Neural crest cell (in vitro differentiated cells): Measurements from ENCODE around the gene AK5. TPM values are rescaled to one million over a fixed set of nuclear protein-coding genes. Genes with fewer than 3 reads are reported as not detected.

Experiments used
- DNase-seq: peaks from one replicate; pipeline ENCODE4 v3.0.0; 2021; ENCODE audit warnings: low read depth, mixed read lengths, low spot score
- H3K27ac Mint-ChIP-seq: one replicate; pipeline ENCODE4 v1.8.0; 2021; ENCODE audit warnings: mild to moderate bottlenecking, mixed read lengths; ENCODE audit not compliant: unreplicated experiment
- H3K27me3 Mint-ChIP-seq: 2 replicates; pipeline ENCODE4 v1.8.0; 2021; ENCODE audit warnings: low read depth, mild to moderate bottlenecking, mixed read lengths
- H3K36me3 Mint-ChIP-seq: 2 replicates; pipeline ENCODE4 v1.8.0; 2021; ENCODE audit warnings: low read depth, mild to moderate bottlenecking, mixed read lengths
- H3K4me1 Mint-ChIP-seq: 2 replicates; pipeline ENCODE4 v1.8.0; 2021; ENCODE audit warnings: mixed read lengths
- H3K4me3 Mint-ChIP-seq: one replicate; pipeline ENCODE4 v1.8.0; 2021; ENCODE audit warnings: mild to moderate bottlenecking, mixed read lengths
- H3K9me3 Mint-ChIP-seq: 2 replicates; pipeline ENCODE4 v1.8.0; 2021; ENCODE audit warnings: mixed read lengths
- CTCF ChIP-seq: fragments of 200-600 bp; sonication (generic); conservative IDR thresholded peaks from 2 replicates; pipeline ENCODE4 v1.5.0; 2021; ENCODE audit warnings: antibody characterized with exemption, mild to moderate bottlenecking
- total RNA-seq: library from RNA; stranded (reverse); gene quantifications from 2 replicates; pipeline ENCODE4 v1.2.1, GENCODE V29; 2021

Gene AK5
- total RNA-seq, 1 donor from 2014 or later: 1.1 TPM

GRCh38 chr1:77475641-77476040, 193.8 kb downstream of the AK5 start:
- DNase-seq: no peak
- TF ChIP-seq CTCF: no peak
- H3K9me3 Mint-ChIP-seq: peaks cover 2% of the 10 kb centered on the region
- no peaks in the 10 kb centered on the region for H3K27me3 Mint-ChIP-seq
- H3K4me3 Mint-ChIP-seq: no peak overlapping the region
- no peak overlapping the region for H3K27ac Mint-ChIP-seq
- H3K4me1 Mint-ChIP-seq: no peaks in the 10 kb centered on the region
- no peaks in the 10 kb centered on the region for H3K36me3 Mint-ChIP-seq

GRCh38 chr1:77476475-77476874, 194.7 kb downstream of the AK5 start:
- Mint-ChIP-seq H3K4me1 (no peaks in the 10 kb centered on the region), H3K9me3 (peaks cover 2% of the 10 kb centered on the region), H3K27me3 (no peaks in the 10 kb centered on the region), H3K27ac (peak overlapping the region; percentile 3), H3K4me3 (no peak overlapping the region), H3K36me3 (no peaks in the 10 kb centered on the region)
- TF ChIP-seq CTCF: no peak
- no peak for DNase-seq

GRCh38 chr1:77484334-77484733, 202.5 kb downstream of the AK5 start:
- H3K4me1 Mint-ChIP-seq: no peaks in the 10 kb centered on the region
- no peak overlapping the region for H3K27ac Mint-ChIP-seq
- no peak for TF ChIP-seq CTCF
- DNase-seq: no peak
- no peaks in the 10 kb centered on the region for H3K9me3 Mint-ChIP-seq
- H3K4me3 Mint-ChIP-seq: no peak overlapping the region
- no peaks in the 10 kb centered on the region for H3K36me3 Mint-ChIP-seq
- no peaks in the 10 kb centered on the region for H3K27me3 Mint-ChIP-seq

GRCh38 chr1:77484926-77485325, 203.1 kb downstream of the AK5 start:
- Mint-ChIP-seq H3K27me3 (no peaks in the 10 kb centered on the region), H3K9me3 (no peaks in the 10 kb centered on the region), H3K36me3 (no peaks in the 10 kb centered on the region), H3K4me1 (peaks cover 4% of the 10 kb centered on the region), H3K27ac (no peak overlapping the region), H3K4me3 (no peak overlapping the region)
- TF ChIP-seq CTCF: no peak
- no peak for DNase-seq

GRCh38 chr1:77487631-77488030, 205.8 kb downstream of the AK5 start:
- no peak overlapping the region for H3K27ac Mint-ChIP-seq

More at GRCh38 chr1:77487631-77488030, 205.8 kb downstream of the AK5 start:
- Mint-ChIP-seq H3K36me3 (no peaks in the 10 kb centered on the region), H3K4me3 (no peak overlapping the region), H3K27me3 (no peaks in the 10 kb centered on the region), H3K4me1 (peaks cover 8% of the 10 kb centered on the region), H3K9me3 (no peaks in the 10 kb centered on the region)
- TF ChIP-seq CTCF: no peak
- DNase-seq: no peak
